Measurements from ENCODE around the gene SULT4A1.

DNA sequence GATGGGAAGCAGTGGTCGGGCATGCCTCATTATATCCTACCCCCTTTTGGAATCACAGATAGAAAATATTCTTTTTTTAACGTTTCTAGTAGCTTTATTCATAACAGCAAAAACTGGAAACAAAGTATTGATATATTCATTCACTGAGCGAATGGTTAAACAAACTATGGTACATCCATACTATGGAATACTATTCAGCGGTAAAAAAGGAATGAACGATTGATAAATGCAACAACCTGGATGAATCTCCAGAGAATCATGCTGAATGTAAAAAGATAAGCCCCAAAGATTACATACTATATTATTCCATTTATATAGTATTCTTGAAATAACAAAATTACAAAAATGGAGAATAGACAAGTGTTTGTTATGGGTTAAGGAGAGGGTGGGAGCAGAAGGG, 7.5 kb upstream of the SULT4A1 start:
- TF ChIP-seq POLR2A (IDR thresholded peaks at IDR 0.05; ENCODE audit: low read length) (no peak), POLR2AphosphoS2 (conservative IDR thresholded peaks at IDR 0.05; ENCODE audit: low read length) (no peak), CEBPB (IDR thresholded peaks at IDR 0.05) (no peak), RAD21 (conservative IDR thresholded peaks at IDR 0.05 in 1 of 2, IDR thresholded peaks at IDR 0.05 in 1 of 2) (no peak), PHF8 (IDR thresholded peaks at IDR 0.05; ENCODE audit: borderline replicate concordance, low read depth) (no peak), CBX2 (IDR thresholded peaks at IDR 0.05; ENCODE audit: borderline replicate concordance, low read depth) (no peak), CHD4 (IDR thresholded peaks at IDR 0.05; ENCODE audit: borderline replicate concordance) (no peak), BHLHE40 (IDR thresholded peaks at IDR 0.05; ENCODE audit: low read depth, low read length) (no peak), SMC3 (IDR thresholded peaks at IDR 0.05) (no peak)
- TF ChIP-seq, protein P1, sequence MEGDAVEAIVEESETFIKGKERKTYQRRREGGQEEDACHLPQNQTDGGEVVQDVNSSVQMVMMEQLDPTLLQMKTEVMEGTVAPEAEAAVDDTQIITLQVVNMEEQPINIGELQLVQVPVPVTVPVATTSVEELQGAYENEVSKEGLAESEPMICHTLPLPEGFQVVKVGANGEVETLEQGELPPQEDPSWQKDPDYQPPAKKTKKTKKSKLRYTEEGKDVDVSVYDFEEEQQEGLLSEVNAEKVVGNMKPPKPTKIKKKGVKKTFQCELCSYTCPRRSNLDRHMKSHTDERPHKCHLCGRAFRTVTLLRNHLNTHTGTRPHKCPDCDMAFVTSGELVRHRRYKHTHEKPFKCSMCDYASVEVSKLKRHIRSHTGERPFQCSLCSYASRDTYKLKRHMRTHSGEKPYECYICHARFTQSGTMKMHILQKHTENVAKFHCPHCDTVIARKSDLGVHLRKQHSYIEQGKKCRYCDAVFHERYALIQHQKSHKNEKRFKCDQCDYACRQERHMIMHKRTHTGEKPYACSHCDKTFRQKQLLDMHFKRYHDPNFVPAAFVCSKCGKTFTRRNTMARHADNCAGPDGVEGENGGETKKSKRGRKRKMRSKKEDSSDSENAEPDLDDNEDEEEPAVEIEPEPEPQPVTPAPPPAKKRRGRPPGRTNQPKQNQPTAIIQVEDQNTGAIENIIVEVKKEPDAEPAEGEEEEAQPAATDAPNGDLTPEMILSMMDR (IDR thresholded peaks at IDR 0.05) = no peak
- TF ChIP-seq, protein P2, sequence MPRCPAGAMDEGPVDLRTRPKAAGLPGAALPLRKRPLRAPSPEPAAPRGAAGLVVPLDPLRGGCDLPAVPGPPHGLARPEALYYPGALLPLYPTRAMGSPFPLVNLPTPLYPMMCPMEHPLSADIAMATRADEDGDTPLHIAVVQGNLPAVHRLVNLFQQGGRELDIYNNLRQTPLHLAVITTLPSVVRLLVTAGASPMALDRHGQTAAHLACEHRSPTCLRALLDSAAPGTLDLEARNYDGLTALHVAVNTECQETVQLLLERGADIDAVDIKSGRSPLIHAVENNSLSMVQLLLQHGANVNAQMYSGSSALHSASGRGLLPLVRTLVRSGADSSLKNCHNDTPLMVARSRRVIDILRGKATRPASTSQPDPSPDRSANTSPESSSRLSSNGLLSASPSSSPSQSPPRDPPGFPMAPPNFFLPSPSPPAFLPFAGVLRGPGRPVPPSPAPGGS (IDR thresholded peaks at IDR 0.05) = no peak

Data from A549 (cell line).